ENCODE measurements around the gene UNC79.

GRCh38 chr14:93398491-93398890, 32.2 kb upstream of the UNC79 start:
- TF ChIP-seq, protein P1, sequence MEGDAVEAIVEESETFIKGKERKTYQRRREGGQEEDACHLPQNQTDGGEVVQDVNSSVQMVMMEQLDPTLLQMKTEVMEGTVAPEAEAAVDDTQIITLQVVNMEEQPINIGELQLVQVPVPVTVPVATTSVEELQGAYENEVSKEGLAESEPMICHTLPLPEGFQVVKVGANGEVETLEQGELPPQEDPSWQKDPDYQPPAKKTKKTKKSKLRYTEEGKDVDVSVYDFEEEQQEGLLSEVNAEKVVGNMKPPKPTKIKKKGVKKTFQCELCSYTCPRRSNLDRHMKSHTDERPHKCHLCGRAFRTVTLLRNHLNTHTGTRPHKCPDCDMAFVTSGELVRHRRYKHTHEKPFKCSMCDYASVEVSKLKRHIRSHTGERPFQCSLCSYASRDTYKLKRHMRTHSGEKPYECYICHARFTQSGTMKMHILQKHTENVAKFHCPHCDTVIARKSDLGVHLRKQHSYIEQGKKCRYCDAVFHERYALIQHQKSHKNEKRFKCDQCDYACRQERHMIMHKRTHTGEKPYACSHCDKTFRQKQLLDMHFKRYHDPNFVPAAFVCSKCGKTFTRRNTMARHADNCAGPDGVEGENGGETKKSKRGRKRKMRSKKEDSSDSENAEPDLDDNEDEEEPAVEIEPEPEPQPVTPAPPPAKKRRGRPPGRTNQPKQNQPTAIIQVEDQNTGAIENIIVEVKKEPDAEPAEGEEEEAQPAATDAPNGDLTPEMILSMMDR (IDR thresholded peaks at IDR 0.05), result no peak
- TF ChIP-seq EZH2 (IDR thresholded peaks at IDR 0.05) (no peak), EZH2phosphoT487 (IDR thresholded peaks at IDR 0.05) (no peak)
